Type B pancreatic cell (in vitro differentiated cells): ENCODE measurements around the gene TRMT10B. TPM values are rescaled to one million over a fixed set of nuclear protein-coding genes. Genes with fewer than 3 reads are reported as not detected.

Experiments
- DNase-seq: peaks from one replicate; pipeline ENCODE4 v3.0.0; 2021; ENCODE audit warnings: mixed read lengths; ENCODE audit not compliant: unreplicated experiment; ENCODE audit errors: extremely low spot score
- H3K27ac Mint-ChIP-seq: 2 replicates; pipeline ENCODE4 v1.8.0; 2021; ENCODE audit warnings: mild to moderate bottlenecking, mixed read lengths
- H3K27me3 Mint-ChIP-seq: 2 replicates; pipeline ENCODE4 v1.8.0; 2021; ENCODE audit warnings: mixed read lengths
- H3K36me3 Mint-ChIP-seq: 2 replicates; pipeline ENCODE4 v1.8.0; 2021; ENCODE audit warnings: mixed read lengths
- H3K4me1 Mint-ChIP-seq: one replicate; pipeline ENCODE4 v1.8.0; 2021; ENCODE audit warnings: mixed read lengths; ENCODE audit not compliant: unreplicated experiment
- H3K4me3 Mint-ChIP-seq: 2 replicates; pipeline ENCODE4 v1.8.0; 2021; ENCODE audit warnings: mild to moderate bottlenecking, mixed read lengths
- H3K9me3 Mint-ChIP-seq: 2 replicates; pipeline ENCODE4 v1.8.0; 2021; ENCODE audit warnings: mixed read lengths
- CTCF ChIP-seq: fragments of 200-600 bp; sonication (generic); conservative IDR thresholded peaks from 2 replicates; pipeline ENCODE4 v1.5.0; 2021; ENCODE audit warnings: antibody characterized with exemption, mild to moderate bottlenecking
- total RNA-seq: library from RNA; stranded (reverse); gene quantifications from 2 replicates; pipeline ENCODE4 v1.2.1, GENCODE V29; 2021; ENCODE audit warnings: low replicate concordance

TRMT10B gene
- total RNA-seq, 1 donor from 2014 or later = 9.1 TPM

- Mint-ChIP-seq H3K27ac (no peak overlapping the region), H3K27me3 (peaks cover 62% of the 10 kb centered on the region), H3K4me1 (no peaks in the 10 kb centered on the region), H3K9me3 (no peaks in the 10 kb centered on the region), H3K4me3 (no peak overlapping the region), H3K36me3 (no peaks in the 10 kb centered on the region)
- no peak for TF ChIP-seq CTCF
- no peak for DNase-seq
Observed at GRCh38 chr9:37730839-37731238, 22.8 kb upstream of the TRMT10B start.

GRCh38 chr9:37732086-37732741 is 21.4 kb upstream of the TRMT10B start:
- TF ChIP-seq CTCF = no peak
- Mint-ChIP-seq H3K27ac (no peak overlapping the region), H3K36me3 (no peaks in the 10 kb centered on the region), H3K4me3 (no peak overlapping the region), H3K27me3 (peaks cover 62% of the 10 kb centered on the region), H3K4me1 (no peaks in the 10 kb centered on the region), H3K9me3 (no peaks in the 10 kb centered on the region)
- DNase-seq = no peak

GRCh38 chr9:37732952-37733351 is 20.7 kb upstream of the TRMT10B start:
- Mint-ChIP-seq H3K4me3 (no peak overlapping the region), H3K9me3 (no peaks in the 10 kb centered on the region), H3K27me3 (peaks cover 60% of the 10 kb centered on the region), H3K27ac (no peak overlapping the region), H3K4me1 (no peaks in the 10 kb centered on the region), H3K36me3 (no peaks in the 10 kb centered on the region)
- no peak for TF ChIP-seq CTCF
- no peak for DNase-seq

- H3K27ac Mint-ChIP-seq = no peak overlapping the region
- peaks cover 16% of the 10 kb centered on the region for H3K27me3 Mint-ChIP-seq
- H3K4me1 Mint-ChIP-seq = no peaks in the 10 kb centered on the region
- H3K4me3 Mint-ChIP-seq = no peak overlapping the region
- H3K9me3 Mint-ChIP-seq = no peaks in the 10 kb centered on the region
- DNase-seq = no peak
- H3K36me3 Mint-ChIP-seq = no peaks in the 10 kb centered on the region
- TF ChIP-seq CTCF = no peak
Observed at GRCh38 chr9:37739222-37739621, 14.4 kb upstream of the TRMT10B start.

- Mint-ChIP-seq H3K27me3 (peaks cover 9% of the 10 kb centered on the region), H3K27ac (no peak overlapping the region), H3K4me1 (no peaks in the 10 kb centered on the region), H3K9me3 (no peaks in the 10 kb centered on the region), H3K36me3 (no peaks in the 10 kb centered on the region), H3K4me3 (no peak overlapping the region)
- TF ChIP-seq CTCF = no peak
- DNase-seq = no peak
Observed at GRCh38 chr9:37740128-37740527, 13.5 kb upstream of the TRMT10B start.
